Uterus (tissue), 4 donors: ENCODE results near the gene SBK3. TPM values are rescaled to one million over a fixed set of nuclear protein-coding genes. Genes with fewer than 3 reads are reported as not detected.

Experiments
- DNase-seq, 2 donors: peaks; one replicate each; pipeline ENCODE4 v3.0.0-alpha.2; 2019 to 2020
- H3K27ac ChIP-seq, 2 donors: fragments of 200-600 bp; sonication (generic); 1 replicate in 1 of 2; 2 replicates in 1 of 2; pipeline ENCODE4 v1.5.1; 2016 to 2018
- H3K27me3 ChIP-seq, 2 donors: fragments of 200-600 bp; sonication (generic); one replicate each; pipeline ENCODE4 v1.5.1; 2018 to 2019; ENCODE audit warnings: control low read depth in 1 of 2
- H3K36me3 ChIP-seq, 2 donors: fragments of 200-600 bp; sonication (generic); one replicate each; pipeline ENCODE4 v1.5.1; 2019; ENCODE audit warnings: control low read depth in 1 of 2
- H3K4me1 ChIP-seq, 2 donors: fragments of 200-600 bp; sonication (generic); one replicate each; pipeline ENCODE4 v1.5.1; 2018 to 2019; ENCODE audit warnings: control low read depth in 1 of 2
- H3K4me3 ChIP-seq, 2 donors: fragments of 200-600 bp; sonication (generic); 1 replicate in 1 of 2; 2 replicates in 1 of 2; pipeline ENCODE4 v1.5.1; 2018 to 2019; ENCODE audit warnings: mild to moderate bottlenecking in 1 of 2
- H3K9me3 ChIP-seq, 2 donors: fragments of 200-600 bp; sonication (generic); one replicate each; pipeline ENCODE4 v1.5.1; 2019; ENCODE audit warnings: control low read depth in 1 of 2
- POLR2A ChIP-seq, 2 donors: fragments of 450-650 bp; IDR thresholded peaks; one replicate each; pipeline ENCODE4 v1.6.1; 2016; ENCODE audit warnings: antibody characterized with exemption in 2 of 2, mild to moderate bottlenecking in 1 of 2, moderate library complexity in 1 of 2
- intact Hi-C: fragments of 100-400 bp; cut with DNase I; formaldehyde crosslinking; loops from one replicate; pipeline ENCODE4 v1.15.1; 2023; ENCODE audit warnings: low total_unique reads
- total RNA-seq, 4 donors: library from RNA; depleted of rRNA in 3 of 4; stranded (reverse); fragments of >200 nt in 3 of 4; gene quantifications; one replicate each; pipeline versions ENCODE4 v1.1.0 to v1.2.4, GENCODE V29; 2014 to 2023
- TF ChIP-seq, protein P1 (sequence below), 4 experiments: fragments of 200-600 bp in 2 of 4; fragments of 450-650 bp in 2 of 4; sonication (generic) in 2 of 4; IDR thresholded peaks; one replicate each; pipeline ENCODE4 v1.5.1; 2016 to 2019; ENCODE audit warnings: antibody characterized with exemption in 4 of 4, mild to moderate bottlenecking in 2 of 4, moderate library complexity in 1 of 4
- donor health status: DM: yes; HTN: yes; CAD: no.

SBK3 gene
- total RNA-seq, 4 donors from 2014 or later = 0.34 to 0.35 TPM; not detected in 2

DNA sequence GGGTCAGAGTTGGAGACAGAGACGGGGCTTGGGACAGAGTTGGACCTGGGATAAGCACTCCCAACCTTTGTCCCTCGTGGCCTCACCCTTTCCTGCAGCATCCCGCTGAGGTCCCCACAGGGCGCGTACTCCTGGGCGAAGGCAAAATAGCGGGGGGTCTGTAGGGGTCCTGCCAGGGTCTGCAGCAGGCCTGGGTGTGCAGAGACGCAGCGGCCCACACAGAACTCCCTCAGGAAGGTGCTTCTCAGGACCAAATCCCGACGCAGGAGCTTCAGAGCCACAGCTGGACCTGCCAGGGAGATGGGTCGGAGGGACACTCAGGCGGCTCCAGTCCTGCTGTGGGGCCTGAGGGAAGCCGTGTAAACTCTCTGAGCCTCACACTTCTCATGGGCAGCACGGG is 1.3 kb downstream of the SBK3 start:
- TF ChIP-seq, protein P1, sequence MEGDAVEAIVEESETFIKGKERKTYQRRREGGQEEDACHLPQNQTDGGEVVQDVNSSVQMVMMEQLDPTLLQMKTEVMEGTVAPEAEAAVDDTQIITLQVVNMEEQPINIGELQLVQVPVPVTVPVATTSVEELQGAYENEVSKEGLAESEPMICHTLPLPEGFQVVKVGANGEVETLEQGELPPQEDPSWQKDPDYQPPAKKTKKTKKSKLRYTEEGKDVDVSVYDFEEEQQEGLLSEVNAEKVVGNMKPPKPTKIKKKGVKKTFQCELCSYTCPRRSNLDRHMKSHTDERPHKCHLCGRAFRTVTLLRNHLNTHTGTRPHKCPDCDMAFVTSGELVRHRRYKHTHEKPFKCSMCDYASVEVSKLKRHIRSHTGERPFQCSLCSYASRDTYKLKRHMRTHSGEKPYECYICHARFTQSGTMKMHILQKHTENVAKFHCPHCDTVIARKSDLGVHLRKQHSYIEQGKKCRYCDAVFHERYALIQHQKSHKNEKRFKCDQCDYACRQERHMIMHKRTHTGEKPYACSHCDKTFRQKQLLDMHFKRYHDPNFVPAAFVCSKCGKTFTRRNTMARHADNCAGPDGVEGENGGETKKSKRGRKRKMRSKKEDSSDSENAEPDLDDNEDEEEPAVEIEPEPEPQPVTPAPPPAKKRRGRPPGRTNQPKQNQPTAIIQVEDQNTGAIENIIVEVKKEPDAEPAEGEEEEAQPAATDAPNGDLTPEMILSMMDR (IDR thresholded peaks at IDR 0.05) = no peak
- no peak for TF ChIP-seq POLR2A (IDR thresholded peaks at IDR 0.05)
- no peak for DNase-seq
- no peaks in the 10 kb centered on the region for H3K27me3 ChIP-seq
- no peak overlapping the region for H3K4me3 ChIP-seq
- intact Hi-C loops = no loop called here
- no peaks in the 10 kb centered on the region for H3K9me3 ChIP-seq
- no peaks in the 10 kb centered on the region for H3K4me1 ChIP-seq
- H3K36me3 ChIP-seq = no peaks in the 10 kb centered on the region
- H3K27ac ChIP-seq = no peak overlapping the region

DNA sequence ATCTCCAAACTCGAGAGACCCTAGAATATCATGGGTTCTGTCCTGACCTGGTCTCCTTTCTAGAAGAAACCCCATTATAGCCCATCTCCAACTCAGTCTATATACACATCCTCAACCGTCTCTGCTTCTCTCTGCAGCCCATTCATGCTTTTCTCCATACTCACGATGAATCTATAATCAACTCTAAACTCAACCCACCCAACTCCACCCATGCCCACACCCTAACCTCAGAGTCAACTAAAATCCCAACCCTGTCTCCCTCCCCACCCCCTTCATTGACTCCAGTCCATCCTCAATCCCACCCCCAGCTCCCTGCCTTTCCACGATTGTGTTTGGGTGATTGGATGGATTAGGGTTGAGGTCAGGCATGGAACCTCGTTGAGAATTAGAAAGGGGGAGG is 1.8 kb downstream of the SBK3 start:
- H3K4me3 ChIP-seq = no peak overlapping the region
- no peaks in the 10 kb centered on the region for H3K36me3 ChIP-seq
- H3K27ac ChIP-seq = no peak overlapping the region
- intact Hi-C loops = no loop called here
- no peaks in the 10 kb centered on the region for H3K4me1 ChIP-seq
- H3K27me3 ChIP-seq = no peaks in the 10 kb centered on the region
- H3K9me3 ChIP-seq = no peaks in the 10 kb centered on the region
- TF ChIP-seq POLR2A (IDR thresholded peaks at IDR 0.05) = no peak
- TF ChIP-seq, protein P1 (IDR thresholded peaks at IDR 0.05) = no peak
- DNase-seq = no peak

DNA sequence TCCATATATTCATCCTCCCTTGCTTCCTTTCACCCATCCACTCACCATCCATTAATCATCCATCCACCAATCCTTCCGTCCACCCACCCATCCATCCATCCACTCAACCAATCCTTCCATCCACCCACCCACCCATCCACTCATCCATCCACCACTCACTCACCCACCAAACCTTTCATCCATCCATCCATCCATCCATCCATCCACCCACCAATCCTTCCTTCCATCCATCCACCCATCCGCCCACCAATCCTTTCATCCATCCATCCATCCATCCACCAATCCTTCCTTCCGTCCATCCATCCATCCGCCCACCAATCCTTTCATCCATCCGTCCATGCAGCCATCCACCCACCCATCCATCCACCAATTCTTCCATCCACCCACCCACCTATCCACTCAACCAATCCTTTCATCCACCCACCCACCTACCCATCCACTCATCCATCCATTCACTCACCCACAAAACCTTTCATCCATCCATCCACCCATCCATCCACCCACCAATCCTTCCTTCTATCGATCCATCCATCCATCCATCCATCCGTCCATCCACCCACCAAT is 3.0 kb downstream of the SBK3 start:
- no peaks in the 10 kb centered on the region for H3K9me3 ChIP-seq
- no peak overlapping the region for H3K27ac ChIP-seq
- no peak for DNase-seq
- H3K36me3 ChIP-seq = no peaks in the 10 kb centered on the region
- intact Hi-C loops = no loop called here
- H3K27me3 ChIP-seq = no peaks in the 10 kb centered on the region
- H3K4me1 ChIP-seq = no peaks in the 10 kb centered on the region
- H3K4me3 ChIP-seq = no peak overlapping the region
- TF ChIP-seq POLR2A (IDR thresholded peaks at IDR 0.05) = no peak
- TF ChIP-seq, protein P1 (IDR thresholded peaks at IDR 0.05) = no peak

DNA sequence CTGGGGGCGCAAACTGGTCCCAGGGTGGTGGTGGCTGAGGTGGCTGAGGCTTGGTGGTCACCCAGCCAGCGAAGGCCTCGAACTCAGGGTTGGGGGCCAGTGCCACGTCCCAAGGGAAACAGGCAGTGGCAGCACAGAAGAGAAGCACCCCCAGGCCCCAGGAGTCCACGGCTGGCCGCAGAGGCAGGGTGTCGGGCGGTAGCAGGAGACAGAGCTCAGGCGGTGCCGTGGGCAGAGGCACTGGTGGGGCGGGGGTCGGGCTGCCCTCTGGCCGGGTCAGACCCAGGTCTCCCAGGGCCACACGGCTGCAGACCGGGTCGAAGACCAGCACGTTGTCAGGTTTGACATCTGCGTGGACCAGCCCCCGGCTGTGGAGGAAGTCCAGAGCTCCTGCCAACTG is 4.3 kb downstream of the SBK3 start:
- no peak for DNase-seq
- Histone ChIP-seq H3K4me1 (no peaks in the 10 kb centered on the region), H3K36me3 (no peaks in the 10 kb centered on the region), H3K27ac (no peak overlapping the region), H3K27me3 (no peaks in the 10 kb centered on the region), H3K9me3 (no peaks in the 10 kb centered on the region), H3K4me3 (no peak overlapping the region)
- no peak for TF ChIP-seq POLR2A (IDR thresholded peaks at IDR 0.05)
- TF ChIP-seq, protein P1 (IDR thresholded peaks at IDR 0.05) = no peak
- intact Hi-C loops = no loop called here

DNA sequence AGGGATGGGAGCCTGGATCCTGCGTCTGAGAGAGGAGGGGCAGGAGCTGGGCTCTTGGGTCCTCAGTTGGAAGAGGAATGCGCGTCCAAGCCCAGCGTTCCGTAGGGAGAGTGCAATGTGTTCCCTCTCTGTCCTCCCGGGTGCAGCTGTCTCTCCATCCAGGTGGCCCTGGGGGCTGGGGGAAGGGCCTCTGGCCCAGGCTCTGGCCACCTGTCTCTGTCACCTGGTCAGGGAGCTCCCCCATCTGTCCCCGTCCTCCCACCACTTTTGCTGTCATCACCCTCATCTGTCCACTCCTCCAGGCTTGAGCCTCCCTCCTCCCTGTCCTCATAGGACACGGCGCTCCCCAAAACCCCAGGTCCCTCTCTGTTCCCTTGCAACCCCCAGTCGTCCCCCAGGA is 4.7 kb downstream of the SBK3 start:
- Histone ChIP-seq H3K4me3 (no peak overlapping the region), H3K27ac (no peak overlapping the region), H3K4me1 (no peaks in the 10 kb centered on the region), H3K36me3 (no peaks in the 10 kb centered on the region), H3K9me3 (no peaks in the 10 kb centered on the region), H3K27me3 (no peaks in the 10 kb centered on the region)
- DNase-seq = no peak
- intact Hi-C loops = no loop called here
- TF ChIP-seq, protein P1 (IDR thresholded peaks at IDR 0.05) = no peak
- no peak for TF ChIP-seq POLR2A (IDR thresholded peaks at IDR 0.05)
